ENCODE data around the gene EPYC.

The EPYC gene

GRCh38 chr12:90969346-90969745 lies 35.4 kb downstream of the EPYC start (continued):
- no peak for TF ChIP-seq PATZ1 (CRISPR knock-in tag; IDR thresholded peaks at IDR 0.05; ENCODE audit: borderline replicate concordance)
- no peak for TF ChIP-seq ZFP30 (CRISPR knock-in tag; IDR thresholded peaks at IDR 0.05)
- TF ChIP-seq ESRRG (CRISPR knock-in tag; IDR thresholded peaks at IDR 0.05): no peak
- no peak for TF ChIP-seq TOX (CRISPR knock-in tag; IDR thresholded peaks at IDR 0.05; ENCODE audit: borderline replicate concordance)
- no peak for TF ChIP-seq OSR1 (CRISPR knock-in tag; IDR thresholded peaks at IDR 0.05)

- ATAC-seq: no peak
- TF ChIP-seq ZFP30 (CRISPR knock-in tag; IDR thresholded peaks at IDR 0.05): no peak
- TF ChIP-seq TOX (CRISPR knock-in tag; IDR thresholded peaks at IDR 0.05; ENCODE audit: borderline replicate concordance): no peak
- no peak for TF ChIP-seq CSDC2 (CRISPR knock-in tag; IDR thresholded peaks at IDR 0.05)
- peak; percentile 84 for TF ChIP-seq ZNF8 (CRISPR knock-in tag; IDR thresholded peaks at IDR 0.05)
- TF ChIP-seq ZC3H10 (CRISPR knock-in tag; IDR thresholded peaks at IDR 0.05): no peak
- TF ChIP-seq CREB5 (CRISPR knock-in tag; IDR thresholded peaks at IDR 0.05; ENCODE audit: low read depth): no peak
- no peak for TF ChIP-seq OSR1 (CRISPR knock-in tag; IDR thresholded peaks at IDR 0.05)
These were observed 39.6 kb downstream of the EPYC start for GRCh38 chr12:90965204-90965603.

GRCh38 chr12:90964616-90965015 lies 40.2 kb downstream of the EPYC start:
- ATAC-seq: no peak

GRCh38 chr12:90963946-90964345 lies 40.8 kb downstream of the EPYC start:
- ATAC-seq: no peak
- TF ChIP-seq TSHZ2 (CRISPR knock-in tag; IDR thresholded peaks at IDR 0.05) (no peak), OSR1 (CRISPR knock-in tag; IDR thresholded peaks at IDR 0.05) (no peak), SNAI2 (CRISPR knock-in tag; IDR thresholded peaks at IDR 0.05) (no peak), BACH2 (CRISPR knock-in tag; IDR thresholded peaks at IDR 0.05; ENCODE audit: borderline replicate concordance) (no peak), ZNF8 (CRISPR knock-in tag; IDR thresholded peaks at IDR 0.05) (no peak), RARB (CRISPR knock-in tag; IDR thresholded peaks at IDR 0.05) (no peak), GLIS3 (CRISPR knock-in tag; IDR thresholded peaks at IDR 0.05) (no peak), ZC3H10 (CRISPR knock-in tag; IDR thresholded peaks at IDR 0.05) (no peak), ZFP3 (CRISPR knock-in tag; IDR thresholded peaks at IDR 0.05) (no peak), CSDC2 (CRISPR knock-in tag; IDR thresholded peaks at IDR 0.05) (no peak), CSRNP3 (CRISPR knock-in tag; IDR thresholded peaks at IDR 0.05) (no peak), PPARA (CRISPR knock-in tag; IDR thresholded peaks at IDR 0.05; ENCODE audit: borderline replicate concordance) (no peak), CREB5 (CRISPR knock-in tag; IDR thresholded peaks at IDR 0.05; ENCODE audit: low read depth) (no peak), PATZ1 (CRISPR knock-in tag; IDR thresholded peaks at IDR 0.05; ENCODE audit: borderline replicate concordance) (no peak)

More at GRCh38 chr12:90964616-90965015, 40.2 kb downstream of the EPYC start:
- no peak for TF ChIP-seq CSRNP3 (CRISPR knock-in tag; IDR thresholded peaks at IDR 0.05)
- no peak for TF ChIP-seq CSDC2 (CRISPR knock-in tag; IDR thresholded peaks at IDR 0.05)
- no peak for TF ChIP-seq CREB5 (CRISPR knock-in tag; IDR thresholded peaks at IDR 0.05; ENCODE audit: low read depth)
- no peak for TF ChIP-seq ZFP3 (CRISPR knock-in tag; IDR thresholded peaks at IDR 0.05)

All from SK-N-SH treated with all-trans-retinoic acid at 6 μM for 48 hours (cell line).